ENCODE measurements around the gene GPR155.

GPR155 gene

DNA sequence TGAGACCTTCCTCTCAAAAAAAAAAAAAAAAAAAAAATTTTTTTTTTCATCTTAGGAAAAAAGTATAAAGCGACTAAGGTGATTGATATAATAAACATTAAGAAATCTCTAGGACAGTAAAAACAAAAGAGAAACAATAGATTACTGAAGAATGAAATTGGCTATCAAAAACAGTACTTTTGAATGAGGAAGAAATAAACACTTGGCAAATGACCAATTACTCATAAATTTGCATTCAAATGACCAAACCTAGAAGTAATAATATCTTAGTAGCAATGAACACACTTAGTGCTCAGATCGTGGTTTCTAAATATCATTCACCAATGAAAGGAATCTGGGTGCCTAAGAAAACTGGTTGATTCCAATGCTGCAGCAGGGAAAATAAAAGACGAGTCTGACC, 101.6 kb downstream of the GPR155 start:
- peaks cover 47% of the 10 kb centered on the region; the same call in 1 of the 2 replicates for H3K36me3 ChIP-seq (ENCODE audit: insufficient read depth, low read length)
- H3F3A ChIP-seq (ENCODE audit: low read depth): no peaks in the 10 kb centered on the region

DNA sequence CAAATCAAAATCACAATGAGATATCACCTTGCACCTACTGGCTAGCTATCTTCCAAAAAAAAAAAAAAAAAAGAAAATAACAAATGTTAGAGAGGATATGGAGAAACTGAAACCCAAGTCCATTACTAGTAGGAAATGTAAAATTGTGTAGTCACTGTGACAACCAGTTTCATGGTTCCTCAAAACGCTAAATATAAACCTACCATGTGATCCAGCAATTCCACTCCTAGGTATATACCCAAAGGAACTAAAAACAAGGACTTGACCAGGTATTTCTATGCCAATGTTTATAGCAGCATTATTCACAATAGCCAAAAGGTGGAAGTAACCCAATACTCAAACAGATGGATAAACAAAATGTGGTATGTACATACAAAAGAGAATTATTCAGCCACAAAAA, 103.0 kb downstream of the GPR155 start:
- H3K36me3 ChIP-seq (ENCODE audit: insufficient read depth, low read length): peaks cover 57% of the 10 kb centered on the region

More for the DNA sequence above, 101.6 kb downstream of the GPR155 start:
- H3K9ac ChIP-seq (ENCODE audit: low read depth, low read length, poor library complexity, severe bottlenecking): no peak overlapping the region
- H3K4me2 ChIP-seq (ENCODE audit: low read depth, low read length, poor library complexity, severe bottlenecking): no peak overlapping the region
- H3K4me1 ChIP-seq (ENCODE audit: insufficient read depth, low read length, poor library complexity, severe bottlenecking): no peaks in the 10 kb centered on the region
- H4K20me1 ChIP-seq (ENCODE audit: insufficient read depth, low read length, poor library complexity, severe bottlenecking): no peaks in the 10 kb centered on the region
- no peaks in the 10 kb centered on the region for H3K9me3 ChIP-seq (ENCODE audit: insufficient read depth, low read depth, low read length)
- no peak overlapping the region for H3K4me3 ChIP-seq (ENCODE audit: low read length, poor library complexity, severe bottlenecking)
- no peaks in the 10 kb centered on the region for H3K9me2 ChIP-seq (replicated peaks; ENCODE audit: low read depth, low read length)
- TF ChIP-seq, protein P1, sequence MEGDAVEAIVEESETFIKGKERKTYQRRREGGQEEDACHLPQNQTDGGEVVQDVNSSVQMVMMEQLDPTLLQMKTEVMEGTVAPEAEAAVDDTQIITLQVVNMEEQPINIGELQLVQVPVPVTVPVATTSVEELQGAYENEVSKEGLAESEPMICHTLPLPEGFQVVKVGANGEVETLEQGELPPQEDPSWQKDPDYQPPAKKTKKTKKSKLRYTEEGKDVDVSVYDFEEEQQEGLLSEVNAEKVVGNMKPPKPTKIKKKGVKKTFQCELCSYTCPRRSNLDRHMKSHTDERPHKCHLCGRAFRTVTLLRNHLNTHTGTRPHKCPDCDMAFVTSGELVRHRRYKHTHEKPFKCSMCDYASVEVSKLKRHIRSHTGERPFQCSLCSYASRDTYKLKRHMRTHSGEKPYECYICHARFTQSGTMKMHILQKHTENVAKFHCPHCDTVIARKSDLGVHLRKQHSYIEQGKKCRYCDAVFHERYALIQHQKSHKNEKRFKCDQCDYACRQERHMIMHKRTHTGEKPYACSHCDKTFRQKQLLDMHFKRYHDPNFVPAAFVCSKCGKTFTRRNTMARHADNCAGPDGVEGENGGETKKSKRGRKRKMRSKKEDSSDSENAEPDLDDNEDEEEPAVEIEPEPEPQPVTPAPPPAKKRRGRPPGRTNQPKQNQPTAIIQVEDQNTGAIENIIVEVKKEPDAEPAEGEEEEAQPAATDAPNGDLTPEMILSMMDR (conservative IDR thresholded peaks at IDR 0.05; ENCODE audit: low read length): no peak
- TF ChIP-seq EZH2phosphoT487 (IDR thresholded peaks at IDR 0.05; ENCODE audit: borderline replicate concordance): no peak
- H3K79me2 ChIP-seq (ENCODE audit: insufficient read depth, low read length): peaks cover 16% of the 10 kb centered on the region; the same call in 1 of the 2 replicates
- no peak overlapping the region for H2AFZ ChIP-seq (ENCODE audit: low read length)
- H3K27me3 ChIP-seq (ENCODE audit: insufficient read depth, low read length, poor library complexity, severe bottlenecking): no peaks in the 10 kb centered on the region

More for the DNA sequence above, 103.0 kb downstream of the GPR155 start:
- Histone ChIP-seq H3K27me3 (ENCODE audit: insufficient read depth, low read length, poor library complexity, severe bottlenecking) (no peaks in the 10 kb centered on the region), H3K4me3 (ENCODE audit: low read length, poor library complexity, severe bottlenecking) (no peak overlapping the region), H2AFZ (ENCODE audit: low read length) (no peak overlapping the region), H3K79me2 (ENCODE audit: insufficient read depth, low read length) (peaks cover 10% of the 10 kb centered on the region; the same call in 1 of the 2 replicates), H3K9me2 (replicated peaks; ENCODE audit: low read depth, low read length) (no peaks in the 10 kb centered on the region), H3K4me1 (ENCODE audit: insufficient read depth, low read length, poor library complexity, severe bottlenecking) (no peaks in the 10 kb centered on the region), H3K9ac (ENCODE audit: low read depth, low read length, poor library complexity, severe bottlenecking) (no peak overlapping the region), H3F3A (ENCODE audit: low read depth) (no peaks in the 10 kb centered on the region), H3K9me3 (ENCODE audit: insufficient read depth, low read depth, low read length) (no peaks in the 10 kb centered on the region), H3K4me2 (ENCODE audit: low read depth, low read length, poor library complexity, severe bottlenecking) (no peak overlapping the region), H4K20me1 (ENCODE audit: insufficient read depth, low read length, poor library complexity, severe bottlenecking) (no peaks in the 10 kb centered on the region)
- TF ChIP-seq, protein P1 (conservative IDR thresholded peaks at IDR 0.05; ENCODE audit: low read length): no peak
- no peak for TF ChIP-seq EZH2phosphoT487 (IDR thresholded peaks at IDR 0.05; ENCODE audit: borderline replicate concordance)

Measured in Loucy (cell line).